WTC11 (cell line): ENCODE data around the gene ZNF438. TPM values are rescaled to one million over a fixed set of nuclear protein-coding genes. Genes with fewer than 3 reads are reported as not detected.

ENCODE experiments used
- ATAC-seq: fragments of 200-7000 bp; cut with Tn5 transposase; 2 replicates; pipeline ENCODE4 v1.10.0; 2021; ENCODE audit warnings: mild to moderate bottlenecking, moderate library complexity
- Bru-seq: library from RNA; stranded (reverse); fragments of 400-500 nt; gene quantifications from one replicate; lab custom pipeline; 2021; lab: Mats Ljungman, UMichigan
- CTCF ChIA-PET: fragments of 300-600 bp; sonication (Branson Sonifier 250); formaldehyde crosslinking; loops from one replicate; lab custom pipeline; 2021; ENCODE audit warnings: antibody characterized with exemption; lab: Charles Lee
- POLR2A ChIA-PET: fragments of 350-600 bp; sonication (Branson Sonifier 250); formaldehyde crosslinking; loops from one replicate; lab custom pipeline; 2021; ENCODE audit warnings: antibody characterized with exemption; lab: Charles Lee
- DNase-seq: peaks from one replicate; pipeline ENCODE4 v3.0.0; 2021; ENCODE audit warnings: low spot score
- H3K27ac Mint-ChIP-seq: 2 replicates; pipeline ENCODE4 v1.8.0; 2021; ENCODE audit warnings: mixed read lengths
- H3K27me3 Mint-ChIP-seq: 2 replicates; pipeline ENCODE4 v1.8.0; 2021; ENCODE audit warnings: low read depth, mild to moderate bottlenecking, moderate library complexity, mixed read lengths
- H3K36me3 Mint-ChIP-seq: 2 replicates; pipeline ENCODE4 v1.8.0; 2021; ENCODE audit warnings: mixed read lengths
- H3K4me1 Mint-ChIP-seq: 2 replicates; pipeline ENCODE4 v1.8.0; 2022; ENCODE audit warnings: mixed read lengths
- H3K4me3 Mint-ChIP-seq: 2 replicates; pipeline ENCODE4 v1.8.0; 2021; ENCODE audit warnings: mild to moderate bottlenecking, moderate library complexity, mixed read lengths
- H3K9me3 Mint-ChIP-seq: 2 replicates; pipeline ENCODE4 v1.8.0; 2021; ENCODE audit warnings: mixed read lengths
- E2F5 ChIP-seq: sonication (generic); formaldehyde crosslinking; IDR thresholded peaks from 2 replicates; pipeline ENCODE4 v1.8.1; 2022; ENCODE audit warnings: mild to moderate bottlenecking, moderate library complexity, missing genetic modification reagents
- FOXK1 ChIP-seq: sonication (generic); formaldehyde crosslinking; IDR thresholded peaks from 2 replicates; pipeline ENCODE4 v1.8.0; 2022; ENCODE audit warnings: mild to moderate bottlenecking, moderate library complexity, missing genetic modification reagents
- FOXP1 ChIP-seq: sonication (generic); formaldehyde crosslinking; IDR thresholded peaks from 2 replicates; pipeline ENCODE4 v1.8.0; 2022; ENCODE audit warnings: missing genetic modification reagents, mild to moderate bottlenecking, moderate library complexity, borderline replicate concordance
- MXD4 ChIP-seq: fragments of 250-450 bp; sonication (Bioruptor Pico); IDR thresholded peaks from 2 replicates; pipeline ENCODE4 v1.8.0; 2021; ENCODE audit warnings: mild to moderate bottlenecking, moderate library complexity, borderline replicate concordance
- NFATC4 ChIP-seq: fragments of 250-450 bp; sonication (Bioruptor Pico); IDR thresholded peaks from 2 replicates; pipeline ENCODE4 v1.9.0; 2021; ENCODE audit warnings: mild to moderate bottlenecking
- NR2C2 ChIP-seq: sonication (generic); formaldehyde crosslinking; IDR thresholded peaks from 2 replicates; pipeline ENCODE4 v1.8.0; 2022; ENCODE audit warnings: mild to moderate bottlenecking, missing genetic modification reagents
- SMAD4 ChIP-seq: sonication (generic); formaldehyde crosslinking; IDR thresholded peaks from 2 replicates; pipeline ENCODE4 v1.8.0; 2022; ENCODE audit warnings: mild to moderate bottlenecking, missing genetic modification reagents
- SP1 ChIP-seq: sonication (generic); formaldehyde crosslinking; conservative IDR thresholded peaks from 2 replicates; pipeline ENCODE4 v1.8.1; 2022; ENCODE audit warnings: missing genetic modification reagents
- STAT6 ChIP-seq: sonication (generic); formaldehyde crosslinking; conservative IDR thresholded peaks from 2 replicates; pipeline ENCODE4 v1.8.1; 2023; ENCODE audit warnings: mild to moderate bottlenecking, low read depth, missing genetic modification reagents, moderate library complexity
- TCF7 ChIP-seq: sonication (generic); formaldehyde crosslinking; IDR thresholded peaks from 2 replicates; pipeline ENCODE4 v1.8.0; 2022; ENCODE audit warnings: mild to moderate bottlenecking, low read depth, missing genetic modification reagents, moderate library complexity
- TEAD1 ChIP-seq: sonication (generic); formaldehyde crosslinking; IDR thresholded peaks from 2 replicates; pipeline ENCODE4 v1.8.0; 2022; ENCODE audit warnings: mild to moderate bottlenecking, missing genetic modification reagents
- TEAD4 ChIP-seq: sonication (generic); formaldehyde crosslinking; IDR thresholded peaks from 2 replicates; pipeline ENCODE4 v1.8.0; 2022; ENCODE audit warnings: mild to moderate bottlenecking, missing genetic modification reagents
- ZNF138 ChIP-seq: sonication (generic); formaldehyde crosslinking; conservative IDR thresholded peaks from 2 replicates; pipeline ENCODE4 v1.8.1; 2022; ENCODE audit warnings: mild to moderate bottlenecking, moderate library complexity, missing genetic modification reagents
- ZNF423 ChIP-seq: fragments of 250-450 bp; sonication (Bioruptor Pico); IDR thresholded peaks from 2 replicates; pipeline ENCODE4 v2.1.2; 2022; ENCODE audit warnings: mild to moderate bottlenecking, moderate library complexity
- ZNF512 ChIP-seq: sonication (generic); formaldehyde crosslinking; IDR thresholded peaks from 2 replicates; pipeline ENCODE4 v1.8.1; 2022; ENCODE audit warnings: missing genetic modification reagents, borderline replicate concordance
- long read RNA-seq, 3 experiments: library from RNA in 1 of 3; library from capped mRNA in 1 of 3; library from polyadenylated mRNA in 1 of 3; unstranded in 2 of 3; stranded (forward) in 1 of 3; transcript quantifications; one replicate each; pipeline ENCODE4 v2.0.0, GENCODE V29; 2021
- total RNA-seq: library from RNA; stranded (reverse); gene quantifications from 3 replicates; pipeline ENCODE4 v1.2.3, GENCODE V29; 2021
- TF ChIP-seq, protein P1 (sequence below): sonication (generic); formaldehyde crosslinking; IDR thresholded peaks from 2 replicates; pipeline ENCODE4 v1.8.0; 2022; ENCODE audit warnings: mild to moderate bottlenecking, missing genetic modification reagents
- TF ChIP-seq, protein P2 (sequence below): sonication (generic); formaldehyde crosslinking; IDR thresholded peaks from 2 replicates; pipeline ENCODE4 v1.8.1; 2023; ENCODE audit warnings: mild to moderate bottlenecking, moderate library complexity, missing genetic modification reagents
- TF ChIP-seq, protein P3 (sequence below): sonication (generic); formaldehyde crosslinking; IDR thresholded peaks from 2 replicates; pipeline ENCODE4 v1.8.1; 2023; ENCODE audit warnings: mild to moderate bottlenecking, missing genetic modification reagents, borderline replicate concordance
- TF ChIP-seq, protein P4 (sequence below): fragments of 200-600 bp; IDR thresholded peaks from 2 replicates; pipeline ENCODE4 v1.8.0; 2022; ENCODE audit warnings: antibody characterized with exemption

The ZNF438 gene, protein sequence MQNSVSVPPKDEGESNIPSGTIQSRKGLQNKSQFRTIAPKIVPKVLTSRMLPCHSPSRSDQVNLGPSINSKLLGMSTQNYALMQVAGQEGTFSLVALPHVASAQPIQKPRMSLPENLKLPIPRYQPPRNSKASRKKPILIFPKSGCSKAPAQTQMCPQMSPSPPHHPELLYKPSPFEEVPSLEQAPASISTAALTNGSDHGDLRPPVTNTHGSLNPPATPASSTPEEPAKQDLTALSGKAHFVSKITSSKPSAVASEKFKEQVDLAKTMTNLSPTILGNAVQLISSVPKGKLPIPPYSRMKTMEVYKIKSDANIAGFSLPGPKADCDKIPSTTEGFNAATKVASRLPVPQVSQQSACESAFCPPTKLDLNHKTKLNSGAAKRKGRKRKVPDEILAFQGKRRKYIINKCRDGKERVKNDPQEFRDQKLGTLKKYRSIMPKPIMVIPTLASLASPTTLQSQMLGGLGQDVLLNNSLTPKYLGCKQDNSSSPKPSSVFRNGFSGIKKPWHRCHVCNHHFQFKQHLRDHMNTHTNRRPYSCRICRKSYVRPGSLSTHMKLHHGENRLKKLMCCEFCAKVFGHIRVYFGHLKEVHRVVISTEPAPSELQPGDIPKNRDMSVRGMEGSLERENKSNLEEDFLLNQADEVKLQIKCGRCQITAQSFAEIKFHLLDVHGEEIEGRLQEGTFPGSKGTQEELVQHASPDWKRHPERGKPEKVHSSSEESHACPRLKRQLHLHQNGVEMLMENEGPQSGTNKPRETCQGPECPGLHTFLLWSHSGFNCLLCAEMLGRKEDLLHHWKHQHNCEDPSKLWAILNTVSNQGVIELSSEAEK
- total RNA-seq (1.6 to 1.9 TPM (median 1.6 TPM) in 3 replicates), Bru-seq, nascent RNA (percentile 46 among the genes with signal in this experiment)
- long read RNA-seq, experiment 1, partial matches to known transcripts = 0 of 10 reads
- long read RNA-seq, experiment 1, other reads (novel, unspliced or antisense) = 7 of 10 reads
- long read RNA-seq, experiment 2, partial matches to known transcripts = 1 of 4 reads
- long read RNA-seq, experiment 2, other reads (novel, unspliced or antisense) = 3 of 4 reads
- long read RNA-seq, experiment 3, partial matches to known transcripts = 0 of 1 reads
- long read RNA-seq, experiment 3, other reads (novel, unspliced or antisense) = 1 of 1 reads

GRCh38 chr10:31031558-31032257, at the start of gene ZNF438:
Gene ZNF438 (minus strand): TSS chr10:31031865. CDS start chr10:30877034, 154,831 bp downstream.
- CTCF ChIA-PET = interaction anchor here (0.7 to 2.1 kb wide), 12 partner anchors 12 to 1236 kb away, joined by 3 to 26 read pairs (median 6); no protein-coding TSS in a partner anchor
- POLR2A ChIA-PET = interaction anchor here (0.7 to 1.6 kb wide), 7 partner anchors 11 to 436 kb away, joined by 3 to 10 read pairs (median 4); no protein-coding TSS in a partner anchor
- Mint-ChIP-seq H3K9me3 (no peaks in the 10 kb centered on the region), H3K27ac (peak within 1 kb of the TSS; percentile 94), H3K27me3 (peaks cover 39% of the 10 kb centered on the region), H3K36me3 (no peaks in the 10 kb centered on the region), H3K4me1 (peaks cover 53% of the 10 kb centered on the region), H3K4me3 (peak within 1 kb of the TSS; percentile 72)
- peak; percentile 88 for DNase-seq
- peak; percentile 68 for ATAC-seq
- no peak for TF ChIP-seq NFATC4 (CRISPR knock-in tag)
- TF ChIP-seq, protein P1, sequence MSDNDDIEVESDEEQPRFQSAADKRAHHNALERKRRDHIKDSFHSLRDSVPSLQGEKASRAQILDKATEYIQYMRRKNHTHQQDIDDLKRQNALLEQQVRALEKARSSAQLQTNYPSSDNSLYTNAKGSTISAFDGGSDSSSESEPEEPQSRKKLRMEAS (CRISPR knock-in tag) = peak; percentile 82
- no peak for TF ChIP-seq FOXK1
- TF ChIP-seq TEAD1 (CRISPR knock-in tag) = no peak
- TF ChIP-seq TEAD4 (CRISPR knock-in tag) = no peak
- 0 out of 2 replicates have a peak, but pooled peaks have one; percentile 46 for TF ChIP-seq FOXP1 (CRISPR knock-in tag)
- no peak; the same call in 1 of the 2 replicates for TF ChIP-seq E2F5 (CRISPR knock-in tag)
- TF ChIP-seq, protein P2, sequence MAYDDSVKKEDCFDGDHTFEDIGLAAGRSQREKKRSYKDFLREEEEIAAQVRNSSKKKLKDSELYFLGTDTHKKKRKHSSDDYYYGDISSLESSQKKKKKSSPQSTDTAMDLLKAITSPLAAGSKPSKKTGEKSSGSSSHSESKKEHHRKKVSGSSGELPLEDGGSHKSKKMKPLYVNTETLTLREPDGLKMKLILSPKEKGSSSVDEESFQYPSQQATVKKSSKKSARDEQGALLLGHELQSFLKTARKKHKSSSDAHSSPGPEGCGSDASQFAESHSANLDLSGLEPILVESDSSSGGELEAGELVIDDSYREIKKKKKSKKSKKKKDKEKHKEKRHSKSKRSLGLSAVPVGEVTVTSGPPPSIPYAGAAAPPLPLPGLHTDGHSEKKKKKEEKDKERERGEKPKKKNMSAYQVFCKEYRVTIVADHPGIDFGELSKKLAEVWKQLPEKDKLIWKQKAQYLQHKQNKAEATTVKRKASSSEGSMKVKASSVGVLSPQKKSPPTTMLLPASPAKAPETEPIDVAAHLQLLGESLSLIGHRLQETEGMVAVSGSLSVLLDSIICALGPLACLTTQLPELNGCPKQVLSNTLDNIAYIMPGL (CRISPR knock-in tag) = 0 out of 2 replicates have a peak, but pooled peaks have one; percentile 34
- TF ChIP-seq STAT6 (CRISPR knock-in tag) = no peak
- no peak for TF ChIP-seq SMAD4 (CRISPR knock-in tag)
- TF ChIP-seq, protein P3, sequence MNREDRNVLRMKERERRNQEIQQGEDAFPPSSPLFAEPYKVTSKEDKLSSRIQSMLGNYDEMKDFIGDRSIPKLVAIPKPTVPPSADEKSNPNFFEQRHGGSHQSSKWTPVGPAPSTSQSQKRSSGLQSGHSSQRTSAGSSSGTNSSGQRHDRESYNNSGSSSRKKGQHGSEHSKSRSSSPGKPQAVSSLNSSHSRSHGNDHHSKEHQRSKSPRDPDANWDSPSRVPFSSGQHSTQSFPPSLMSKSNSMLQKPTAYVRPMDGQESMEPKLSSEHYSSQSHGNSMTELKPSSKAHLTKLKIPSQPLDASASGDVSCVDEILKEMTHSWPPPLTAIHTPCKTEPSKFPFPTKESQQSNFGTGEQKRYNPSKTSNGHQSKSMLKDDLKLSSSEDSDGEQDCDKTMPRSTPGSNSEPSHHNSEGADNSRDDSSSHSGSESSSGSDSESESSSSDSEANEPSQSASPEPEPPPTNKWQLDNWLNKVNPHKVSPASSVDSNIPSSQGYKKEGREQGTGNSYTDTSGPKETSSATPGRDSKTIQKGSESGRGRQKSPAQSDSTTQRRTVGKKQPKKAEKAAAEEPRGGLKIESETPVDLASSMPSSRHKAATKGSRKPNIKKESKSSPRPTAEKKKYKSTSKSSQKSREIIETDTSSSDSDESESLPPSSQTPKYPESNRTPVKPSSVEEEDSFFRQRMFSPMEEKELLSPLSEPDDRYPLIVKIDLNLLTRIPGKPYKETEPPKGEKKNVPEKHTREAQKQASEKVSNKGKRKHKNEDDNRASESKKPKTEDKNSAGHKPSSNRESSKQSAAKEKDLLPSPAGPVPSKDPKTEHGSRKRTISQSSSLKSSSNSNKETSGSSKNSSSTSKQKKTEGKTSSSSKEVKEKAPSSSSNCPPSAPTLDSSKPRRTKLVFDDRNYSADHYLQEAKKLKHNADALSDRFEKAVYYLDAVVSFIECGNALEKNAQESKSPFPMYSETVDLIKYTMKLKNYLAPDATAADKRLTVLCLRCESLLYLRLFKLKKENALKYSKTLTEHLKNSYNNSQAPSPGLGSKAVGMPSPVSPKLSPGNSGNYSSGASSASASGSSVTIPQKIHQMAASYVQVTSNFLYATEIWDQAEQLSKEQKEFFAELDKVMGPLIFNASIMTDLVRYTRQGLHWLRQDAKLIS (CRISPR knock-in tag) = no peak
- peak; percentile 65 for TF ChIP-seq ZNF423 (CRISPR knock-in tag)
- TF ChIP-seq, protein P4, sequence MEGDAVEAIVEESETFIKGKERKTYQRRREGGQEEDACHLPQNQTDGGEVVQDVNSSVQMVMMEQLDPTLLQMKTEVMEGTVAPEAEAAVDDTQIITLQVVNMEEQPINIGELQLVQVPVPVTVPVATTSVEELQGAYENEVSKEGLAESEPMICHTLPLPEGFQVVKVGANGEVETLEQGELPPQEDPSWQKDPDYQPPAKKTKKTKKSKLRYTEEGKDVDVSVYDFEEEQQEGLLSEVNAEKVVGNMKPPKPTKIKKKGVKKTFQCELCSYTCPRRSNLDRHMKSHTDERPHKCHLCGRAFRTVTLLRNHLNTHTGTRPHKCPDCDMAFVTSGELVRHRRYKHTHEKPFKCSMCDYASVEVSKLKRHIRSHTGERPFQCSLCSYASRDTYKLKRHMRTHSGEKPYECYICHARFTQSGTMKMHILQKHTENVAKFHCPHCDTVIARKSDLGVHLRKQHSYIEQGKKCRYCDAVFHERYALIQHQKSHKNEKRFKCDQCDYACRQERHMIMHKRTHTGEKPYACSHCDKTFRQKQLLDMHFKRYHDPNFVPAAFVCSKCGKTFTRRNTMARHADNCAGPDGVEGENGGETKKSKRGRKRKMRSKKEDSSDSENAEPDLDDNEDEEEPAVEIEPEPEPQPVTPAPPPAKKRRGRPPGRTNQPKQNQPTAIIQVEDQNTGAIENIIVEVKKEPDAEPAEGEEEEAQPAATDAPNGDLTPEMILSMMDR = no peak
- peak; percentile 69 for TF ChIP-seq SP1 (CRISPR knock-in tag)
- TF ChIP-seq ZNF512 (CRISPR knock-in tag) = no peak
- TF ChIP-seq MXD4 (CRISPR knock-in tag) = no peak
- TF ChIP-seq ZNF138 (CRISPR knock-in tag) = no peak
- no peak for TF ChIP-seq NR2C2 (CRISPR knock-in tag)
- TF ChIP-seq TCF7 (CRISPR knock-in tag) = no peak
